Spleen (tissue), 11 donors: ENCODE measurements around the gene NTN4. TPM values are rescaled to one million over a fixed set of nuclear protein-coding genes. Genes with fewer than 3 reads are reported as not detected.

Experiments used
- DNase-seq: peaks from one replicate; pipeline ENCODE4 v3.0.0-alpha.2; 2020
- H3K27ac ChIP-seq, 8 donors: fragments of 200-600 bp; sonication (generic) in 7 of 8; 1 replicate in 4 of 8; 2 replicates in 4 of 8; pipeline versions ENCODE4 v1.5.0 to v1.8.0; 2016 to 2021; ENCODE audit warnings: inconsistent platforms in 4 of 8, mild to moderate bottlenecking in 4 of 8, moderate library complexity in 1 of 8
- H3K27me3 ChIP-seq, 7 donors: fragments of 200-600 bp; sonication (generic) in 6 of 7; replicated peaks in 1 of 7; 1 replicate in 4 of 7; 2 replicates in 3 of 7; pipeline versions ENCODE4 v1.5.0 to v1.8.0; 2016 to 2021; ENCODE audit warnings: inconsistent platforms in 3 of 7, mild to moderate bottlenecking in 1 of 7
- H3K36me3 ChIP-seq, 6 donors: fragments of 200-600 bp; sonication (generic) in 5 of 6; 1 replicate in 4 of 6; 2 replicates in 2 of 6; pipeline versions ENCODE4 v1.5.0 to v1.8.0; 2016 to 2021; ENCODE audit warnings: inconsistent platforms in 2 of 6
- H3K4me1 ChIP-seq, 6 donors: fragments of 200-600 bp; sonication (generic) in 5 of 6; 1 replicate in 3 of 6; 2 replicates in 3 of 6; pipeline versions ENCODE4 v1.5.0 to v1.8.0; 2016 to 2021; ENCODE audit warnings: inconsistent platforms in 3 of 6
- H3K4me3 ChIP-seq, 8 donors: fragments of 200-600 bp; sonication (generic) in 7 of 8; 1 replicate in 4 of 8; 2 replicates in 4 of 8; pipeline versions ENCODE4 v1.5.0 to v1.8.0; 2016 to 2021; ENCODE audit warnings: inconsistent platforms in 4 of 8, mild to moderate bottlenecking in 4 of 8, moderate library complexity in 2 of 8
- H3K9me3 ChIP-seq, 8 donors: fragments of 200-600 bp; sonication (generic) in 7 of 8; 1 replicate in 4 of 8; 2 replicates in 4 of 8; pipeline versions ENCODE4 v1.5.0 to v1.8.0; 2016 to 2021; ENCODE audit warnings: inconsistent platforms in 4 of 8
- CTCF ChIP-seq, 11 experiments: fragments of 200-600 bp in 7 of 11; fragments of 450-650 bp in 4 of 11; sonication (generic) in 4 of 11; IDR thresholded peaks in 8 of 11; conservative IDR thresholded peaks in 3 of 11; 1 replicate in 7 of 11; 2 replicates in 4 of 11; pipeline versions ENCODE4 v1.4.0 to v1.8.0; 2016 to 2021; ENCODE audit warnings: antibody characterized with exemption in 11 of 11, inconsistent platforms in 4 of 11, mild to moderate bottlenecking in 1 of 11
- POLR2A ChIP-seq, 3 donors: fragments of 450-650 bp; IDR thresholded peaks; one replicate each; pipeline ENCODE4 v1.5.1; 2017; ENCODE audit warnings: antibody characterized with exemption in 3 of 3, mild to moderate bottlenecking in 1 of 3
- POLR2AphosphoS5 ChIP-seq, 3 donors: sonication (generic); formaldehyde crosslinking; IDR thresholded peaks; one replicate each; pipeline ENCODE4 v1.5.1; 2017; ENCODE audit warnings: antibody characterized with exemption in 3 of 3
- WGBS, 5 donors: extraction: QIAGEN DNeasy Blood & Tissue Kit in 3 of 5; methylation state at CpG; one replicate each; pipeline versions ENCODE4 v1.1.5 to v1.1.7; 2013 to 2018; 5-methylcytosine and 5-hydroxymethylcytosine counted together
- intact Hi-C: fragments of 100-400 bp; cut with DNase I; formaldehyde crosslinking; loops from one replicate; pipeline ENCODE4 v1.15.0; 2023; ENCODE audit warnings: low total_unique reads
- polyA plus RNA-seq, 3 donors: library from polyadenylated mRNA; stranded (reverse); fragments of 200-250 nt; gene quantifications; one replicate each; pipeline ENCODE4 v1.2.1, GENCODE V29; 2013
- total RNA-seq, 7 donors: library from RNA; depleted of rRNA in 3 of 7; stranded (reverse); fragments of >200 nt in 3 of 7; fragmentation: NEBNext Ultra II Directional in 4 of 7; extraction: Animal tissue kit (Norgen Biotek cat#: 25700) in 4 of 7; gene quantifications; one replicate each; pipeline versions ENCODE4 v1.1.0 to v1.2.1, GENCODE V29; 2016 to 2021
- donor health status: healthy with polysubstance abuse.
- donor health status: DM: no; HTN: no; CAD: no; lungs with moderate emphysema.
- donor health status: DM: no; HTN: no; CAD: no.
- donor health status: Bipolar disorder and iron deficiency.
- donor health status: healthy.
- donor health status: DM: no; HTN: no; CAD: no.
- donor health status: DM: yes; HTN: yes; CAD: no.

The NTN4 gene
- total and polyA plus RNA-seq, 10 donors, result 17.6 to 482 (median 292) TPM

GRCh38 chr12:95643256-95643655 is 147.3 kb downstream of the NTN4 start:
- WGBS, 5 donors, result 82 to 93% (median 93%) methylated on average over 4 of the region's 4 CpGs
- no peak for DNase-seq
- Histone ChIP-seq H3K27me3 (peaks cover 0 to 4% (median 0%) of the 10 kb centered on the region in 7 donors), H3K4me1 (no peaks in the 10 kb centered on the region), H3K4me3 (no peak overlapping the region), H3K9me3 (no peaks in the 10 kb centered on the region), H3K36me3 (no peaks in the 10 kb centered on the region), H3K27ac (no peak overlapping the region)
- intact Hi-C loops, result no loop called here
- TF ChIP-seq CTCF (IDR thresholded peaks at IDR 0.05 in 8 of 11, conservative IDR thresholded peaks at IDR 0.05 in 3 of 11), result no peak

GRCh38 chr12:95642583-95642982 is 148.0 kb downstream of the NTN4 start:
- Histone ChIP-seq H3K27me3 (peaks cover 0 to 4% (median 0%) of the 10 kb centered on the region in 7 donors), H3K36me3 (no peaks in the 10 kb centered on the region), H3K9me3 (no peaks in the 10 kb centered on the region), H3K4me3 (no peak overlapping the region), H3K27ac (no peak overlapping the region), H3K4me1 (no peaks in the 10 kb centered on the region)
- no peak for DNase-seq
- TF ChIP-seq CTCF (IDR thresholded peaks at IDR 0.05 in 8 of 11, conservative IDR thresholded peaks at IDR 0.05 in 3 of 11), result no peak
- TF ChIP-seq POLR2A (IDR thresholded peaks at IDR 0.05), result no peak
- TF ChIP-seq POLR2AphosphoS5 (IDR thresholded peaks at IDR 0.05), result no peak
- intact Hi-C loops, result no loop called here
- WGBS, 5 donors, result 75 to 81% (median 77%) methylated on average over 6 of the region's 6 CpGs

GRCh38 chr12:95641299-95641952 is 149.1 kb downstream of the NTN4 start:
- 60 to 82% (median 63%) methylated on average over 3 of the region's 3 CpGs for WGBS, 5 donors
- intact Hi-C loops, result no loop called here
- TF ChIP-seq POLR2AphosphoS5 (IDR thresholded peaks at IDR 0.05) (no peak), POLR2A (IDR thresholded peaks at IDR 0.05) (no peak), CTCF (IDR thresholded peaks at IDR 0.05 in 8 of 11, conservative IDR thresholded peaks at IDR 0.05 in 3 of 11) (no peak)
- no peaks in the 10 kb centered on the region for H3K27me3 ChIP-seq
- H3K4me3 ChIP-seq, result no peak overlapping the region
- DNase-seq, result no peak
- H3K4me1 ChIP-seq, result no peaks in the 10 kb centered on the region
- peaks cover 0 to 2% (median 0%) of the 10 kb centered on the region in 8 donors for H3K9me3 ChIP-seq
- no peak overlapping the region for H3K27ac ChIP-seq
- no peaks in the 10 kb centered on the region for H3K36me3 ChIP-seq

- intact Hi-C loops, result no loop called here
- Histone ChIP-seq H3K9me3 (peaks cover 0 to 3% (median 0%) of the 10 kb centered on the region in 8 donors), H3K4me3 (no peak overlapping the region), H3K4me1 (no peaks in the 10 kb centered on the region), H3K27me3 (no peaks in the 10 kb centered on the region), H3K36me3 (no peaks in the 10 kb centered on the region), H3K27ac (no peak overlapping the region)
- TF ChIP-seq CTCF (IDR thresholded peaks at IDR 0.05 in 8 of 11, conservative IDR thresholded peaks at IDR 0.05 in 3 of 11), result no peak
- no peak for TF ChIP-seq POLR2A (IDR thresholded peaks at IDR 0.05)
- no peak for TF ChIP-seq POLR2AphosphoS5 (IDR thresholded peaks at IDR 0.05)
- WGBS, 5 donors, result 79 to 91% (median 84%) methylated on average over 3 of the region's 3 CpGs
- DNase-seq, result no peak
Measured at GRCh38 chr12:95640516-95640915, 150.0 kb downstream of the NTN4 start.
